ENCODE measurements around the gene ADAM11.
"Not testable (repeated sequence)": the region's sequence is repeated elsewhere in the genome, so short reads cannot be mapped to it uniquely, and the experiment has no call there.

Gene ADAM11, protein sequence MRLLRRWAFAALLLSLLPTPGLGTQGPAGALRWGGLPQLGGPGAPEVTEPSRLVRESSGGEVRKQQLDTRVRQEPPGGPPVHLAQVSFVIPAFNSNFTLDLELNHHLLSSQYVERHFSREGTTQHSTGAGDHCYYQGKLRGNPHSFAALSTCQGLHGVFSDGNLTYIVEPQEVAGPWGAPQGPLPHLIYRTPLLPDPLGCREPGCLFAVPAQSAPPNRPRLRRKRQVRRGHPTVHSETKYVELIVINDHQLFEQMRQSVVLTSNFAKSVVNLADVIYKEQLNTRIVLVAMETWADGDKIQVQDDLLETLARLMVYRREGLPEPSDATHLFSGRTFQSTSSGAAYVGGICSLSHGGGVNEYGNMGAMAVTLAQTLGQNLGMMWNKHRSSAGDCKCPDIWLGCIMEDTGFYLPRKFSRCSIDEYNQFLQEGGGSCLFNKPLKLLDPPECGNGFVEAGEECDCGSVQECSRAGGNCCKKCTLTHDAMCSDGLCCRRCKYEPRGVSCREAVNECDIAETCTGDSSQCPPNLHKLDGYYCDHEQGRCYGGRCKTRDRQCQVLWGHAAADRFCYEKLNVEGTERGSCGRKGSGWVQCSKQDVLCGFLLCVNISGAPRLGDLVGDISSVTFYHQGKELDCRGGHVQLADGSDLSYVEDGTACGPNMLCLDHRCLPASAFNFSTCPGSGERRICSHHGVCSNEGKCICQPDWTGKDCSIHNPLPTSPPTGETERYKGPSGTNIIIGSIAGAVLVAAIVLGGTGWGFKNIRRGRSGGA

DNA sequence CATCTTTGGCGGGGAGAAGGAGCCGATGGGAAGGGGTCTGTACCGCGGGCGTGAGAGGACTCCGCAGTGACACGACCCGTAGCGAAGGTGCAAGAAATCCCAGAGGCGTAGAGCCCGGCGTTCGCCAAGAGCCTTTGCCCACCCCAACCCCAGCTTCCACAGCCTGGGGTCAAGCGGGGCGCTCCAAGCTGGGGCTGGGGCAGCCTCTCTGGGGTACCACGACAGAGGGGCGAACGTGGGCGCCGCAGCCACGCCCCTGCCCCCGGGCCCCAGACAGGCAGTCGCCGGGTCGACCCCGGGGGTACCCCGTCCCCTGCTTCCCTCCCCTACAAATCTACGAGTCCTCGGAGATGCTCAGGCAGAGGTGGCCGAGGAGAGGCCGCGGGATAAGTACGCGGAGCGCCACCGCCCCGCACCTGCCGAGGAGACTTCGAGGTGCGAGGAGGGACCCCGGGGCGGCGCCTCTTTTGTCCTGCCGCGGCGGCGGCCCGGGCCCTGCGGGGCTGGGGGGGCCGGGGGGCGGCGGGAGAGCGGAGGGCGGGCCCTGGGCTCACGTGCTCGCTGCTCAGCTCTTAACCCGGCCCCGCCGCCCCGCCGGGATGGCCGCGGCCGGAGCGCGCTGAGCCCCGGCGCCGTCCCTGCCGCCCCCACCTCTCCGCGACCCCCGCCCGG is at the start of gene ADAM11:
ADAM11 (plus strand) TSS at position 575 of the 672 bp plus-strand sequence. CDS start 212 bp downstream, outside the sequence.
- DNase-seq = no peak

DNA sequence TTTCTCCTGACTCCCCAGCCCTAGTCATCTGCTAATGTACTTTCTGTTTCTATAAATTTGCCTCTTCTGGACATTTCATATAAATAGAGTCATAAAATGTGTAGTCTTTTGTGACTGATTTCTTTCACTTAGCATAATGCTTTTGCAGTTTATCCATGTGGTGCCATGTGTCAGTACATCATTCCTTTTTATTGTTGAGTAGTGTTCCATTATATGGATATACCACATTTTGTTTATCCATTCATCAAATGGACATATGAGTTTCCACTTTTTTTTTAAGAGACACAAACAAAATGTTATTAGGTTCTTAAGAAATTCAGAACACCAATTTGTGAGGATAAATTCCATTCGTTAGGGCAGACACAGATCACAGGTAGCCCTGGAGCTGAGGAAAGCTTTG is 39.3 kb upstream of the ADAM11 start:
- DNase-seq = no peak

DNA sequence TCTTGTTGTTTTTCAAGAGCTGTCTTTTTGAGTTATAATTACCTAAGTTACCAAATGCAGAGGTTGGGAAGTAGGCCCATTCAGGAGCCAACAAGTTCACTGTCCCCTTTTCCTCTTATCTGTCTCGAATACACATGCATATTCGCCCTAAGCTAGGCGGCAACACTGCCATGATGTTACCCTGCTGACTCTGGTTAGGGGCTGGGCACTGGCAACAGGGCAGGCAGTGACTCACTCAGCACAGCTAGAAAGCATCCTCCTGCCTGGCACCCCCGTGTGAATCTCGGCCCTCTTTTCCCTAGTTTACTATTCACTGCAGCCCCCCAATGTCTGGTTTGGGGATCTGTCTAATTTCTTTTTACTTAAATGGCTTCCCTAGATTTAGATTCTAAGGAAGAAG is 36.5 kb upstream of the ADAM11 start:
- DNase-seq = no peak

DNA sequence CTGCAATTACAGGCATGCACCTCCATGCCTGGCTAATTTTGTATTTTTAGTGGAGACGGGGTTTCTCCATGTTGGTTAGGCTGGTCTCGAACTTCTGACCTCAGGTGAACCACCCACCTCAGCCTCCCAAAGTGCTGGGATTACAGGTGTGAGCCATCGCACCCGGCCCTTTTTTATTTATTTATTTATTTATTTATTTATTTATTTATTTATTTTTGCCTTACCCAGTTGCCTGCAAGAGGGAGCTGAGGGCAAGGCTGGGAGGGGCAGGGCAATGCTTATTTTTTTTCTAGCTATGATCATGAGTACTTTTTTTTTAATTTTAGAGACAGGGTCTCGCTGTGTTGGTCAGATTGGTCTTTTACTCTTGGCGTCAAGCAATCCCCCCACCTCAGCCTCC is 32.7 kb upstream of the ADAM11 start:
- DNase-seq = not testable (repeated sequence)

DNA sequence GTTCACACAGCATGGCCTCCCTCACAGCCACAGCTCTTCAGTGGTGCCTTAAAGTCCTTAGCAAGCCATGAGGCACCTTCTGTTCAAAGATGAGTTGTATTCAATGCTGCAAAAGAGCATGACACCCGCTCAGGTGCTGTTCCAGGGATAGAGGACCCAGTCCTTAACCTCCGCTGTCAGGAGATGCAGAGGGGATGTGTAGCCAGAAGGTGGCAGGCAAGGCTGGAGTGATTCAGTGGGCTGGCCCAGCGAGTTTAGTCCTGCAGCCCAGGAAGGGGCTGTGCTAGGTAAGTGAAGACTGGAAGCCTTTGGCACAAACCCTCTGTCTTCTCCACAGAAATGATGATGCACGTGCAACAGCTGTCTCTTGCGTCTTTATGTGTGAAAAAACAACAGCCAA is 25.0 kb upstream of the ADAM11 start:
- DNase-seq = peak in 1 of 2 experiments; percentile 50

DNA sequence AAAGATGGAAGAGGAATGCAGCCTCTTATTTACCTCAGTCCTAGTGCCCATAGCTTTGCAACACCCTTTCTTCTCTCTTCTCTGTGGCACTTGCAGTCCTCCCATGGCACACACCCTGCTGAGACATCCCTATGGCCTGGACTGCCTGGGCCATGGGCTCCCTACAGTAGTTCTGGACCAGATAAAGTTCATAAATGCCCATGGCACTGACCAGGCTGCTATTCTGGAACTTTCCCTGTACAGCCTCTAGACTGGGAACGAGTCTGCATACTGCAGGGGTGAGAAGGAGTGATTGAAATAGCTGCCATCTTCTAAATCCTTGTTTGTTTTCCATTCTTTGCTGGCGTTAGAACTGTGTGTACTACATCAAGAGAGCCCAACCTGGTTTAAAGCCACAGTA is 24.5 kb upstream of the ADAM11 start:
- no peak for DNase-seq

DNA sequence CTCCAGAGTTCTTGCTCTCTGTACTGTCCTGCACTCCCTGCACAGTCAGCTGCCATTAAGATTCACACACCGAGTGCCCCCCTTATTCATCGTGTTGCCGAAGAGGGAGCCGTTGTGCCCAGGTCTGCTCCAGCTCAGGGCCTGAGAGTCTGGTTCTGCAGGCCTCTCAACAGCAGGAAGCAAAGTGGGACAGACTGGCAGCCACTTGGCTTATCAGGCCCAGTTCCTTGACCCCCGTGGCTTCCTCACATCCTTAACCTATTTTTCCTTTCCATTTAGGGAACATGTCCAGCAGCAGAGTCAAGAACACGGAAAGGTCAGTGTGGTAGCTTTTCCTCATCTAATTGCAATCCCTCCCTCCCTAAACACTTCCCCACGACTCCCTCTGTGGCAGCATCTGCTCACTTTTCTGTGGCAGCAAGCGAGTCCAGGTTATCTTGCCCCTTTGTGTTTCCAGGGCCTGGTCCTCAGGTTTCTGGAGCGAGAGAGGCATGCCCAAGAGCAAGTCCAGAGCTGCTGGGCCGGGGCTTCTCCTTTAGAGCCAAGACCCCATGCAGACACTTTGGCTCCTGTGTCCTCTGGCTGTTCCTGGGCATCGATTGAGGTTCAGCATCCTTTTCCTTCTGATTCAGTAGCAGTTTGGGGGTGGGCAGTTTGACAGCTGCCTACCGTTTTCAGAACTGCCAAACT is 22.1 kb upstream of the ADAM11 start:
- peak; percentile 73 to 90 for DNase-seq

DNA sequence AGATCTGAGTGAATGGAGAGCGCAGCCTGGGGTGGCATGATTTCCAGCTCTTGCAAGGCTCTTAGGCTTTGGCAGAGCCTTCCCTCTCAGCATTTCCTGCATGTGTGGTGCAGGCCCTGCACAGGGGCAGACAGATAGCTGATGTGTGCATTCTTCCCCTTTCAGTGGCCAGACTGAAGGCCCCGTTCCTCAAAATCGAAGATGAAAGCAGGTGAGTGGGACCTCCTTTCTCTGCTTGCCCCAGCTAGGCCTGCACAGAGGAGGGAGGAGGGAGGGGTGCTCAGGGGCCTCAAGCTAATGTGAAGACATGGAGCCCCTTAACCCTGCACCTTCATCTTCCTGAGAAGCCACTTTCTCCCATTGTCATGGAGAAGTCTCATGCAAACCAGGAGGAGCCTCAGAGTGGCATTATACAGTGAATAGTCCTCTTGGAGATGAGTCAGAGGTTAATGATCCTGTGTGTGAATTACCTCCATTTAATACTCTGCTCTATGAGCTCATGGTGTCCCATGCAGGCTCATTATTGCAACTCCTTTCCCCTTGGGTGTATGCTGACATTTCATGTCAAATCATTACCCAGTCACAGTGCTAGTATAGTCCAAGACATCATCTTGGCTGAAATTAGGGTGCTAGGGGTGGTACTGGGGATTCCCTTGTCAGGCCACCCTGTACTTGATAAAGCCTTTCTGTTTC is 20.4 kb upstream of the ADAM11 start:
- DNase-seq = no peak

DNA sequence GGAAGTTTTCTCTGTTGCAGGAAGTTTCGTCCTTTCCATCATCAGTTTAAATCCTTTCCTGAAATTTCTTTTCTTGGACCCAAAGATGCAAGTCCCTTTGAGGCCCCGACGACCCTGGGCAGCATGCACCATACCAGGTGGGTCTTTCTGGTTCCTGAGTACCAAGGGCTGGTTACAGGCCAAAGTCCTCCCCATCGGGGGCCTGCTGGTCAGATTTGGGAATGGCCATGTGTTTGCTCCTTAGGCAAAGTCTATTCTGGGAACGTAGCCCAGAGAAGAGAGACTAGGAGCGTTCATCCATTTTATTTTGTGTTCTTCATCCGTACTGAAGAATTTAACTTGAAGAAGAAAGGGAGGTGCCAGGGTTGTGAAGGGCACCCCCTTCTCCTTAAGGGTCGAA is 17.5 kb upstream of the ADAM11 start:
- DNase-seq = peak in 1 of 2 experiments; percentile 43

DNA sequence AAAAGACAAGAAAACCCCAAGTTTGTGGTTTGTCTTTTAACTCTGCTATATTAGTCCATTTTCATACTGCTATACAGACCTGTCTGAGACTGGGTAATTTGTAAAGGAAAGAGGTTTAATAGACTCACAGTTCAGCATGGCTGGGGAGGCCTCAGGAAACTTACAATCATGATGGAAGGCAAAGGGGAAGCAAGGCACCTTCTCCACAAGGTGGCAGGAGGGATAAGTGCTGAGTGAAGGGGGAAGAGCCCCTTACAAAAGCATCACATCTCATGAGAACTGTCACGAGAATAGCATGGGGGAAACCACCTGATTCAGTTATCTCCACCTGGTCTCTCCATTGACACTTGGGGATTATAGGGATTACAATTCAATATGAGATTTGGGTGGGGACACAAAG is 13.5 kb upstream of the ADAM11 start:
- DNase-seq = no peak

DNA sequence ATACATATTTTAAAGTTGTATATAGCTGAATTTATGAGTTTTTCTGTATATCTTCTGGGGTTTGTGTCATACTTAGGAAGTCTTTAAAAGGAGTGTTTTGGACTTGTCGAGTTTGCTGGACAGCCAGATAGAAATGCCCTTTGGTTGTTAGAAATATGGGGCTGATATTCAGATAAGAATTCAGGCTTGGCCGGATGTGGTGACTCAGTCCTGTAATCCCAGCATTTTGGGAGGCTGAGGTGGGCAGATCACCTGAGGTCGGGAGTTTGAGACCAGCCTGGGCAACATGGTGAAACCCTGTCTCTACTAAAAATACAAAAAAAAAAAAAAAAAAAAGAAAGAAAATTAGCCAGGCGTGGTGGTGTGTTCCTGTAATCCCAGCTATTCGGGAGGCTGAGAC is 13.1 kb upstream of the ADAM11 start:
- DNase-seq = not testable (repeated sequence)

DNA sequence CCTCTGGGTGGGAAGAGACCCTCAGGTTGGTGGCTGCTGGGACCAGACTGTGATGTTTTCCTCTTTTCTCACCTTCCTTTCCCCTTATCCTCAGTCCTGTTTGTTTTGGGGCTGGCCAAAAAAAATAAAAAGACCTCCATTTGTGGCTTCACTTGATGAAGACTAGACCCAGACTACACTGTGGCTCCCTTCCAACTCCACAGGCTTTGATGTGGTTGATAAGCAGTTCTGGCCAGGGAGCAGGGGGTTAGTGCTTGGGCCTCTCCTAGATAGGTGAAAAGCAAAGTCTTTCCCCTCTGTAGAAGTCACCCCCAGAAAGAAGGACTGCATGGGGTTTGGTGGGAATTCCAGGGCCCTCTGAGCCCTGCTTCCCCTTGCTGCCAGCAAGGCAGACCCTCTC is 11.2 kb upstream of the ADAM11 start:
- no peak for DNase-seq

DNA sequence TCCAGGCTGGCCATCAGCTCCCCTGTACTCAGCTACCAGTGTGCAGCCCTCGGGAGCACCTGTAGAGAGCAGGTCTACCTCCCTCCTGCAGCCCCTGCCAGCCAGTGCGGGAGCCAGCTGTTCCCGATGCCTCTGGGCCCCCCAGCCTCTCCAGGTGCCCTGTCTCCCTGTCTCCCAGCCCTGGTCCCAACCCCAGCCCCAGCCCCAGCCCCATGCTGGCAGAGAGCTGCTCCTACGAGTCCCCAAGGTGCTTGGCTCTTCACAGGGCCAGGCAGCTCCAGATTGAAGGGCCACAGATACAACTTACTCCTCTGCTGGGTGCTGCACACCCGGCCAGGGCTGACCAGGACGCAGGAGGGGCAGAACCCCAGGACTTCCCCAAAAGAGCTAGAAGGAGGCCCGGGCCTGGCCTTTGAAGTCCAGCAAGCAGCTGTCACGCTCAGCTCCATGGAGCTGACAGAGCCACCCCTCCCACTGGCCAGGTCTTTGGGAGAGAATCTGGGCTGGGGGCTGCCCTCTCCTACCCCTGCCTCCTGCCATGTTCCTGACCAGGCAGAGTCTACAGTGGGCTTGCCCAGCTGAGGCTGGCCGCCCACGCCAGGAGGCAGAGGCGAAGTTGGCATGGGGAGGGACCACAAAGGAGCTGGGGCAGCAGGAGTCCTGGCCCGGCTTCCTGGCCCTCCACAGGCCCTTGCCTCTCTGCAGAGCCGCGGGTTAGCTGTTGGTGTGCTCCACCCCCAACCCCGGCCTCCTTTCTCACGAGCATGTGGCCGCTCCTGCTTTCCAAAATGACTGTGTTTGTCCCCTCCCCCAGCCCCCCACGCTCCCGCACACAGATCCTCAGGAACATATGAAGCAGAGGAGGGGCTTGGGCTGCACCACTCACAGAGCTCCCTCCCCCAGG is 9.5 kb upstream of the ADAM11 start:
- DNase-seq = peak; percentile 36 to 77

DNA sequence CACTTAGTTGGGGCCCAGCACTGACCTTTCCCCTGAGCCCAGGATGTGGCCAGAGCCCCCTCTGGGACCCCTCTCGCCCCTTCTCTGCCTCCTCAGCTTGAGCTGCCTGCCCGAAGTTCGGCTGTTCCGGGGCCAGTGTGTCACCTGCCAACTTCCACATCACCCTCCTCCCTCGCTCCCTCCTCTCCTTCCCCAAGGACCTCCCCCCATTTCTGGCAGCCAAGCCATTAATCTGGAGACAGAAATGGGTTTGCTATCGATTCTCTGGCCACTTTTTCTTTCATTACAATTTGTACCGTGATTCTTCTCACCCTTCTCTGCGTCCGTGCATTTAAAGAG is 8.8 kb upstream of the ADAM11 start:
- peak in 1 of 2 experiments; percentile 66 for DNase-seq

DNA sequence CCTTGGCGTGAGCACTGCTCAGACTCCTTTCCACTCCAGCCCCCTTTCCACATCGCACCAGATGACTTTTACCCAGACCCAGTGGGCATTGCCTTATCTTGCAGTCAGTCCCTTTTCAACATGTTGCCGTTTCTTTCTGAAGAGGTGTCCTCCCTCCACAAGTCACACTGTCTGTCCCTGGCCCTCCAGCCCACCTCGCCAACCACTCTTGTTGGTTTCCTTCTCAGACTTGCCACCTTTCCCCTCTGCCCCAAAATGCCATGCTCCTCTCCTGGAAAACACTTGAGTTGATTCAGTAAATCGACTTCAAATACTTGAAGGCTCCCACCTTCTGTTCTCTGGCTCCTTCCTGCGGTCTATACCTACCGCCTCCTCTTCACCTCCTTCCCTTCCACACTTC is 7.5 kb upstream of the ADAM11 start:
- DNase-seq = no peak

DNA sequence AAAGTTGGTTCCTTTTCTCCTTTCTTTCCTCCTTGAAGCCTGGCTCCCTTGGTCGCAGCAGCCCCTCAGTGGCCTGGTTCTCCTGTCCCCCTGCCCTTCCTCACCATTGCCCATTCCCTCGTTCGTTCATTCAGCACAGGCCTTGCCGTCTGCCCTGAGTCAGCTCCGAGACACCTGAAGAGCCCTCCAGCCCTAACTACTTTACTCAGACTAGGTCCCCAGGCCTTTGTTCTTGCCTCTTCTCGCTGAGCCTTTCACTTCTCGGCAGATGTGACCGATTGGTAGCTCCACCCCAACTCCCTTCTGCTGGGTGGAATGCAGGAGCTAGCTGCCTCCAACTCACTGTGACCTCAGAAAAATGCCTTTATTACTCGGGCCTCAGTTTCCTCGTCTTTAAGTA is 7.0 kb upstream of the ADAM11 start:
- DNase-seq = no peak

DNA sequence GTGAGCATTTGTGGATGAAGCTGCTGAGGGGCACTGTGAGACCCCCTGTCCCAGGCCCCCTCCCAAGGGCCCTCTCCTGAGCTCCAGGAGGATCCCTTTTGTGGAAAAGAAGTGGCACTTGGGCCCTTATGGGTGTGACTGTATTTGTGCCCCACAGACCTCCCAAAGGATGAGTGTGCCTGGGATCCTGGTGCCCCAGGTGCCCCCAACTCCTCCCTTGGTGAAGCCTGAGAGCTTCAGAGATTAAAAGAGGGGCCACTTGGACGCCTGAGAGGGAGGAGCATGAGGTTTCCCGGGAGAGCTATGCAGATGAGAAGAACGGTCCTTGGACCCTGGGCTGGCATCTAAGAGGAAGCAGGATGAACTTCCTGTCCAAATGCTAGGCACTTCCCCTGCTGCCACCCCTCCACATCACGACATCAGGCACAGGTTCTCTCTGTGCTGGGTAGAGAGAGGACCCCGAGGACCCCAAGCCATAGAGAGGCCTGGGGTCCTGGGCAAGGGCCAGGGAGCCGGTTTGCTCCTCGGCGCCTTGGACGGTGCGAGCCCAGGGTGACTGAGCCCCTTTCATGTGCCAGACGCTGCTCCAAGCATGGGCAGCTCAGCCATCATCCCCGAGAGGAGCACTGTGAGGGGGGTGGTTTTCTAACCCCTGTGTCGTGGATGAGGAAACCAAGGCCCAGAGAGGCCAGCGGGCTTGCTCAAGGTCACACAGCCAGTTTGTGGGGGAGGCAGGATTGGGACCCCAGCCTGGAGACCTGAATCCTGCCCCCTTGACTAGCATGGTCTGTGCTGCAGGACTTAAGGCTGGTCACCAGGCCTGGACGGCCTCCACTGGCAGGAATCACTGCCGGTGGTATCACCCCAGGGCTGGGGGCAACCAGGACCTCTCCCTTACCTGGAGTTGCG is 5.6 kb upstream of the ADAM11 start:
- no peak for DNase-seq

DNA sequence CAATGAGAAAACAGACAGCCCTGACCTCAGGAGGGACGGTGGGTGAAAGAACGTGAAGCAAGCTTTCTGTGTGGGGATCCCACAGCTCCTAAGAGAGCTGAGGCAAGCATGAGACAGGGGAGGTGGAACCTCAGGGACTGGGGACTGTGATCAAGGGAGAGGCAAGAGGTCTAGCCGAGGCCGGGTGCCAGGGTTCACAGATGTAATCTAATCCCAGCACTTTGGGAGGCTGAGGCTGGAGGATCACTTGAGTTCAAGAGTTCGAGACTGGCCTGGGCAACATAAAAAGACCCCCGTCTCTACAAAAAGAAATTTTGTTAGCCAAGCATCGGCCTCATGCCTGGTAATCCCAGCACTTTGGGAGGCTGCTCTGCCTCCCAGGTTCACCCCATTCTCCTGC is 4.5 kb upstream of the ADAM11 start:
- no peak for DNase-seq

DNA sequence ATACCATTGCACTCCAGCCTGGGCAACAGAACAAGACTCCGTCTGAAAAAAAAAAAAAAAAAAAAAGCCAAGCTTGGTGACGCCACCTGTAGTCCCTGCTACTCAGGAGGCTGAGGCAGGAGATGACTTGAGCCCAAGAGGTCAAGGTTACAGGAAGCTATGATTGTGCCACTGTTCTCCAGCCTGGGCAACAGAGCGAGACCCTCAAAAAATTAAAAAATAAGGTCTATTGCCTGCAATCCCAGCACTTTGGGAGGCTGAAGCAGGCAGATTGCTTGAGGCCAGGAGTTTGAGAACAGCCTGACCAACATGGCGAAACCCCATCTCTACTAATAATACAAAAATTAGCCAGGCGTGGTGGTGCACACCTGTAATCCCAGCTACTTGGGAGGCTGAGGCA is 3.6 kb upstream of the ADAM11 start:
- not testable (repeated sequence) for DNase-seq
